Astrocyte of the cerebellum (primary cell): ENCODE measurements around the gene CHTOP.

Experiments used
- DNase-seq: peaks from one replicate; pipeline ENCODE4 v3.0.0-alpha.2; 2011; ENCODE audit warnings: low read depth
- H3K4me3 ChIP-seq: 2 replicates; pipeline ENCODE4 v1.5.1; 2011; ENCODE audit warnings: mild to moderate bottlenecking, low read depth, low read length, moderate library complexity
- CTCF ChIP-seq: IDR thresholded peaks from 2 replicates; pipeline ENCODE4 v1.5.1; 2012; ENCODE audit warnings: low read length, low read depth, moderate library complexity, mild to moderate bottlenecking; ENCODE audit errors: missing control alignments
- in situ Hi-C: cut with HindIII; loops from 2 replicates; pipeline ENCODE4 v1.10.0; 2017; ENCODE audit warnings: low sequenced_read_pairs

The CHTOP gene

GRCh38 chr1:153673511-153673910 lies 39.6 kb downstream of the CHTOP start:
- TF ChIP-seq CTCF, result no peak
- no peak overlapping the region for H3K4me3 ChIP-seq
- DNase-seq, result no peak
- in situ Hi-C loops, result no loop called here

GRCh38 chr1:153677718-153678518 lies 44.1 kb downstream of the CHTOP start:
- peak overlapping the region; percentile 30 for H3K4me3 ChIP-seq
- no peak for DNase-seq
- in situ Hi-C loops, result no loop called here
- peak; percentile 96 for TF ChIP-seq CTCF

- DNase-seq, result no peak
- in situ Hi-C loops, result no loop called here
- no peak for TF ChIP-seq CTCF
- H3K4me3 ChIP-seq, result peak within 1 kb of the TSS; percentile 30
Measured at GRCh38 chr1:153678519-153679336, 44.9 kb downstream of the CHTOP start, which contains the start of gene NPR1. Gene NPR1 (plus strand): TSS chr1:153678688. CDS start chr1:153679109, 421 bp downstream.

- peak overlapping the region; percentile 30 for H3K4me3 ChIP-seq
- TF ChIP-seq CTCF, result peak; percentile 20
- DNase-seq, result no peak
- in situ Hi-C loops, result no loop called here
Measured at GRCh38 chr1:153679337-153680119, 45.7 kb downstream of the CHTOP start.

GRCh38 chr1:153680120-153680403 lies 46.2 kb downstream of the CHTOP start:
- TF ChIP-seq CTCF, result no peak
- H3K4me3 ChIP-seq, result no peak overlapping the region
- no peak for DNase-seq
- in situ Hi-C loops, result no loop called here

GRCh38 chr1:153682730-153683129 lies 48.9 kb downstream of the CHTOP start:
- H3K4me3 ChIP-seq, result no peak overlapping the region
- in situ Hi-C loops, result no loop called here
- no peak for TF ChIP-seq CTCF
- no peak for DNase-seq
